H1 (cell line): ENCODE results near the gene SLC12A8. TPM values are rescaled to one million over a fixed set of nuclear protein-coding genes. Genes with fewer than 3 reads are reported as not detected.

Experiments
- CBX5 ChIP-seq: fragments of 300-800, 300-1000 bp; sonication (generic); IDR thresholded peaks from 2 replicates; pipeline ENCODE4 v1.7.1; 2016; ENCODE audit warnings: antibody characterized with exemption, low read length, low read depth
- CHD7 ChIP-seq: fragments of 300-600 bp; sonication (generic); IDR thresholded peaks from 2 replicates; pipeline ENCODE4 v1.7.1; 2012; ENCODE audit warnings: low read length, moderate library complexity, mild to moderate bottlenecking, inconsistent platforms; ENCODE audit not compliant: insufficient replicate concordance
- CREB1 ChIP-seq: IDR thresholded peaks from 2 replicates; pipeline ENCODE4 v1.6.1; 2012; ENCODE audit warnings: inconsistent platforms
- CTCF ChIP-seq, 3 experiments: IDR thresholded peaks; 1 replicate in 2 of 3; 2 replicates in 1 of 3; pipeline versions ENCODE4 v1.5.1 to v1.6.1; 2011; ENCODE audit warnings: low read length in 3 of 3, mild to moderate bottlenecking in 3 of 3, inconsistent platforms in 2 of 3, low read depth in 1 of 3, moderate library complexity in 1 of 3; ENCODE audit not compliant: insufficient read depth in 1 of 3; ENCODE audit errors: control extremely low read depth in 1 of 3
- GTF2F1 ChIP-seq: IDR thresholded peaks from 2 replicates; pipeline ENCODE4 v1.6.1; 2012; ENCODE audit warnings: low read depth, low read length, improper control_type of control experiment, borderline replicate concordance
- MAX ChIP-seq: IDR thresholded peaks from 2 replicates; pipeline ENCODE4 v1.6.1; 2012; ENCODE audit warnings: inconsistent platforms
- RXRA ChIP-seq: IDR thresholded peaks from 2 replicates; pipeline ENCODE4 v1.6.1; 2011; ENCODE audit warnings: low read depth, mild to moderate bottlenecking, low read length, moderate library complexity; ENCODE audit not compliant: insufficient read depth
- SIRT6 ChIP-seq: IDR thresholded peaks from one replicate; pipeline ENCODE4 v1.7.1; 2012; ENCODE audit warnings: low read length, inconsistent platforms
- TCF12 ChIP-seq: IDR thresholded peaks from 2 replicates; pipeline ENCODE4 v1.6.1; 2011; ENCODE audit warnings: low read depth, mild to moderate bottlenecking, low read length
- TEAD4 ChIP-seq: IDR thresholded peaks from 2 replicates; pipeline ENCODE4 v1.6.1; 2012; ENCODE audit warnings: low read depth, low read length, inconsistent platforms, mixed read lengths
- polyA plus RNA-seq, 7 experiments: library from polyadenylated mRNA; depleted of rRNA in 3 of 7; stranded (reverse) in 5 of 7; unstranded in 2 of 7; fragments of >200 nt in 5 of 7; fragments of 200-250 nt in 2 of 7; gene quantifications; 1 replicate in 5 of 7; 2 replicates in 1 of 7; 4 replicates in 1 of 7; pipeline versions ENCODE4 v1.2.1 to v1.2.3, GENCODE V29; 2011 to 2013; ENCODE audit warnings: missing spikeins in 2 of 7, mixed read lengths in 2 of 7
- total RNA-seq: library from RNA; stranded (reverse); fragmentation: NEBNext Ultra II Directional; extraction: Animal tissue kit (Norgen Biotek cat#: 25700); gene quantifications from 2 replicates; pipeline ENCODE4 v1.2.1, GENCODE V29; 2021

Gene SLC12A8
- total and polyA plus RNA-seq, 2 of the 8 experiments (the other 6 are each of a cell fraction or from before 2014, with no cell fraction given), result 13.7 to 14.4 TPM

GRCh38 chr3:125154800-125155269 is 57.7 kb downstream of the SLC12A8 start (continued):
- no peak for TF ChIP-seq CHD7
- no peak for TF ChIP-seq CREB1
- no peak for TF ChIP-seq CTCF (IDR thresholded peaks at IDR 0.05; ENCODE audit: control extremely low read depth in 1 of 3, insufficient read depth in 1 of 3, low read depth in 1 of 3, low read length in 3 of 3)
- TF ChIP-seq GTF2F1, result no peak
- TF ChIP-seq SIRT6, result no peak
- no peak for TF ChIP-seq TCF12
- TF ChIP-seq RXRA, result no peak
- TF ChIP-seq MAX, result no peak
- TF ChIP-seq TEAD4, result no peak
- no peak for TF ChIP-seq CBX5
